ENCODE measurements around the gene SYTL5.

The SYTL5 gene

GRCh38 chrX:38089173-38089982, 83.0 kb downstream of the SYTL5 start:
- DNase-seq (ENCODE audit: low read depth), result no peak

DNA sequence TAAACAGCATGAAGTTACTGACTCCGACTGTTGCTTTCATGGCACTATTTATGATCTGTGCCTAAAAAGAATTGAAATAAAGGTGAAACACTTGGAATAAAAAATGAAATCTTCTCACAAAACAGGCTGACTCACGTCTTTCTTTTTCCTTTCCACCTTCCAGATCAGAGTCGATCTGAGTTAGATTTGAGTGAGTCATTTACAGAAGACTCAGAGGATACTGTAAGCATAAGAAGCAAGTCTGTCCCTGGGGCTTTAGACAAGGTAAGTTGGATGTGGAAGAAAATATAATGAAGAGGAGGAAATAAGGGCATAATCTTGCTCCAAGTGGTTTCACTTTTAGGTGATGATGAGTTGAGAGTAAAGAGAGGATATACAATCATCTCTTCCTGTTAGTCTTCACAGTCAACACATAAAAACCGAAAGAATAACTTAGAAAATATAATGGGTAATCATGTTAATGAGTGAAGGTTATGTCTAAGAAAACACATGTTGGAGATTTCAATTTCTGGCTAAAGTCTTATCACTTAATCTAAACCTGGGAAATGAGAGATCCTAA, 89.7 kb downstream of the SYTL5 start:
- no peak for DNase-seq (ENCODE audit: low read depth)

GRCh38 chrX:38099688-38100087, 93.3 kb downstream of the SYTL5 start:
- no peak for DNase-seq (ENCODE audit: low read depth)

- no peak for DNase-seq (ENCODE audit: low read depth)
These were observed 95.9 kb downstream of the SYTL5 start for GRCh38 chrX:38102240-38102639.

- no peak for DNase-seq (ENCODE audit: low read depth)
These were observed 96.5 kb downstream of the SYTL5 start for GRCh38 chrX:38102875-38103274.

DNA sequence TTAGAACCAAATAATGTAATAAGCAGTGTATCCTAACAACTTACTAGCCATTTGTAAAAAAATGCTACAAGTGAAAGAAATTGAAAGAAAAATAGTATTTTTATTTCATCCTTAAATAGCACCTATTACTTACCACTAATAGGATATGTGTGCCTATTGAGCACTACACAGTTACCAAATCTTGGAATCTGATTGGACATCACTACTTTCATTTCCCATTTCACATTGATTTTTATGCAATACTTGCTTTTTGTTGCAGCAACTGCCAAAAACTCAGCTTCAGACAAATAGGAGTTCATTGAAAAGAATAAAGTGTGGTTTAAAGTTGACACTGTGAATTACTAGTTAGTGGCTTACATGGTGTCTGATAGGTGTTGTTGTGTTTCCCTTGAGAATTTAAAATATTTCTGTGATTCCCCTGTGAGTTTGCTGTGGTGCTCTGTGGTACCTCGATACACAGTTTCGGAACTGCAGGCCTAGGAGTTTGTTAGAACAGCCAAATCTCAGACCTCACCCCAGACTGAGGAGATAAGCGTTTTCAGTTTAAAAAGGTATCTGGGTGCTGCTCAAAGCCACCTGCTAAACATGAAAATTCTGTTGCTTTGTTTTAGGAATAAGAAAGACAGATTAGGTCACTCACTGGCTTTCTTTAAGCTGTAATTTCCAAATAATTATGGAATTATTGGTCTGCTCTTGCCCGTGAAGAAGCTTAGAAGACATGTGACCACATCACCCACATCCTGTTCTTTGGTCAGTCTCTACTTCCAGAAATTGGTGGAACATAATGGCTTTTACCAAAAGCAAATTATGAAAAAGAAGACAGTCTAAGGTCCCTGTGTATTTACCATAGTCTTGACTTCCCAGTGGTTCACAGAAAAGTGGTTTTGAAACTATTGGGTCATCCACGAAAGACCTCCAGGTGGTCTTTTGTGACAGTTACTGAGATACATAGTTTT, 97.8 kb downstream of the SYTL5 start:
- no peak for DNase-seq (ENCODE audit: low read depth)

- DNase-seq (ENCODE audit: low read depth), result no peak
These were observed 98.9 kb downstream of the SYTL5 start for GRCh38 chrX:38105216-38105725.

DNA sequence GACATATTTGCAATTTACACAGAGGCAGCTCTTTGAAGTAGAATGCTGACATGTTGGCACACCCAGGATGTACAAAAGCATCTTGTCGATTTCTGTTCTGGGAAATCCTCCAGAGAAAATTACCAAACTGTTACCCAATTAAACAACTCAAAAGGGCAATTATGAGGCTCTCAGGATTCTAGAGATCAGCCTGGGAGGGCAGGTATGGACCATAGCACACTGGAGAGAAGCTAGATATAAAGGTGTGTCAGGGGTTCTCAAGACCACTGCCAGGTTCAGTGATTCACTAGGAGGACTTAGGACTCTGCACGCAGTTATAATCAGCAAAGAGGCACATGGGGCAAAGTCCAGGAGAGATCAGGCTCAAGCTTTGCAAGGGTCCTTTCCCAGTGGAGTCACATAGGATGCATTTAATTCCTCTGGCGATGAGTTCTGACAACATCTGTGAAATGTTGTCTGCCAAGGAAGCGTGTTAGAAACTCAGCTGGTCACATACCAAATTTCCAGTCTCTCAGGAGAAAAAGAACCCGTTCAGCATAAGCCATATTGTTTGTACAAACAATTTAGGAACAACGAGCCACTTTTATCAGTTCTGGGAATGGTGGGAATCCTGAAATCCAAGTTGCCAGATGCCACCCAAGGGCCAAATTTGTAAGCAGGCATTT, 100.8 kb downstream of the SYTL5 start:
- no peak for DNase-seq (ENCODE audit: low read depth)

- no peak for DNase-seq (ENCODE audit: low read depth)
These were observed 102.0 kb downstream of the SYTL5 start for GRCh38 chrX:38108364-38108763.

DNA sequence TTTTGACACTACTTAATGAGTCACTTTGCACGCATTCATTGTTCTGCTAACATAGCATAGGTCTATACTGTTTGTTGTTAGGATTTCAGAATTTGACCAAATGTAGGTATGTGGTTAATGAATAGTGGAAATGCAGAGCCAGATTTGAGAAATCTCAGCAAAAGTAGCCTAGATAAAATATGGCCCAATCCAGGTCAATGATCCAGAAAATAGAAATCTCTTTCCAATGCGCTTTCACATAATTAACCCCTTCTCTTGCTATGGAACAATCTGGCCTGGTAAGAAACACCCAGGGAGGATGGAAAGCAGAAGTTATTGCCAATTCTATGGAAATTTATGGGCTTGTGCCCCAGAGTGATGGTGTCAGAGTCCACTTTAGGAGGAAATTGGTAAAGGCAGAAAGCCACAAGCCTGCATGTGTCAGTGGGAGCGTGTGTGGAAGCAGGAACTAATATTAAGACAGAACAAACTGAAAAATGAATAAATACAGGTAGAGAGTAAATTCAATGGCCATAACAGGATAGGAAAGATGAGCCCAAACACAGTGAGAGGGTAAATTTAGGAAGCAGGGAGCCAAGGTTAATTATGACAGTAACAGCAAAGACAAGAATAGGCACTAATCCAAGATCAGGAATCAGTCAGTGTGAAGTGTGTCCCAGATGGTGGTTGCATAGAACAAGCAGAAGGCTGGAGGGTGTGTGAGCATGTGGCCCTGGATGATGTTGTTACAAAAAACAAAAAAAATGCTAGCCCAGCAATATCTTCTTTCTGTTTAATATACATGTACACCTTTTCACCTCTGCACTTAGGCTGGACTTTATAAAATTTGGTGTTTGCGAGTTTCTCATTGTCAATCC, 102.9 kb downstream of the SYTL5 start:
- DNase-seq (ENCODE audit: low read depth), result no peak

DNA sequence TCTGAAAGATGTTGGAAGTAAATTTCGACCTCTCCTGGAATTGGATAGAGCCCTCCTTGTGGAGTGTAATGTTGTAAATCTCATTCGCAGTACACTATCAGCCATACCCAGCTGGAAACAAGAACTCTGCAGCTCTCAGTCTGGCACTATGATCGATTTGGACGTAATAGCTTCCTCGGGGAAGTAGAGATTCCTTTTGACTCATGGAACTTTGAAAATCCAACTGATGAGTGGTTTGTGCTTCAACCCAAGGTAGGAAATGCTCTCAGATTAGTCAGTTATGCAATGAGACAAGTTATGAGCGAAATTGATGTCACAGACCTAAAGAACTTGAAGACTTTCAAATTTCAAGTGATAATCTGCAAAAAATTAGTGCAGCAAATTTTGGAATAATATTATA, 103.9 kb downstream of the SYTL5 start:
- no peak for DNase-seq (ENCODE audit: low read depth)

- DNase-seq (ENCODE audit: low read depth), result no peak
These were observed 104.8 kb downstream of the SYTL5 start for GRCh38 chrX:38111196-38111595.

GRCh38 chrX:38112566-38112965, 106.2 kb downstream of the SYTL5 start:
- no peak for DNase-seq (ENCODE audit: low read depth)

DNA sequence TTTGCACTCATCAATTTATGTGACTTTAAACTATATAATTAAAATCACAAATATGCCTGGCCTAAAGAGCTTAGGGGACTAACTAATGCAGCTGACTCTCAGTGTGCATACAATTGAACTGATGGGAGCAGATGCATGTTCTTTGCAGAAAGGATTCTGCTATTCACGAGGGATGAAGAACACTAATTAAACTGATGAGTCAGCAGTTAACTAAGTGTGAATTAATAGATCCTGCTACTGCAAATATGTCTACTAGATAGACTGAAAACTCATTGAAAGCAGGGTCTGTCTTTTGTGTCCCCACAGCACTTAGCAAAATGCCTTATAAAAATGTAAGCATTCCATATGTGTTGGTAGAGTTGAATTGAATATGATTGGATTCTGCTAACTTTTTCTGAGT, 110.4 kb downstream of the SYTL5 start:
- DNase-seq (ENCODE audit: low read depth), result no peak

DNA sequence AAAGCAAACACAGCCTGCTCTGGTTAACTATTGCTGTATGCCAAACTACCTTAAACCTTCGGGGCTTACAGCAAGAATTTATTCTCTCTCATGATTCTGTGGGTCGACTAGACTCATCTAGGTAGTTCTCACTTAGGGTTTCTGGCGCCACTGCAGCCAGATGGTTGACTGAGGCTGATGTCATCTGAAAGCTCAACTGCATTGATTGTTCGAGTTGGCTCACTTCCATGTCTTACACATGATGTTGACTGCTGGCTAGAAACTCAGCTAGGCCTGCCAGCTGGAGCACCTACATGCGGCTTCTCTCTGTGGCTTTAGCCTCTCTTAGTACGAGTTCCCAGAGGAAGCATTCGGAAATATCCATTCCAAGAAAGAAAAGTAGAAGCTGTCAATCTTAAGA, 111.1 kb downstream of the SYTL5 start:
- DNase-seq (ENCODE audit: low read depth), result no peak

DNA sequence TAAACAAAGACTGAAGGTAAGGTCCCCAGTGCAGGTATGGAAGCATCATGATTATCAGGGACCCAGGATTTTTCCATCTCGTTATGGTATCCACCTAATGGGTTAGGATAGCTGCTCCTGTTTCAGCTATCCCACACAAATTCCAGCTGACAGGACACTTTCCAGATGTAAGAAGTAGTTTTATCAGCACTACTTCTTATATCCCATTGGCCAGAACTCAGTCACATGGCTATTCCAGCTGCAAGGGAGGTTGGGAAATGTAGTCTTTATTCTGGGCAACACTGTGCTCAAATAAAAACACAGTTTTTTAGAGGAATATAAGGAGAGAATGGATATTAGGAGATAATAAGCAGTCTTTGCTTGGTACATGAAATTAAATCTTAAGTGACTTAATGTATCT, 117.6 kb downstream of the SYTL5 start:
- DNase-seq (ENCODE audit: low read depth), result no peak

GRCh38 chrX:38126179-38126578, 119.8 kb downstream of the SYTL5 start:
- no peak for DNase-seq (ENCODE audit: low read depth)

DNA sequence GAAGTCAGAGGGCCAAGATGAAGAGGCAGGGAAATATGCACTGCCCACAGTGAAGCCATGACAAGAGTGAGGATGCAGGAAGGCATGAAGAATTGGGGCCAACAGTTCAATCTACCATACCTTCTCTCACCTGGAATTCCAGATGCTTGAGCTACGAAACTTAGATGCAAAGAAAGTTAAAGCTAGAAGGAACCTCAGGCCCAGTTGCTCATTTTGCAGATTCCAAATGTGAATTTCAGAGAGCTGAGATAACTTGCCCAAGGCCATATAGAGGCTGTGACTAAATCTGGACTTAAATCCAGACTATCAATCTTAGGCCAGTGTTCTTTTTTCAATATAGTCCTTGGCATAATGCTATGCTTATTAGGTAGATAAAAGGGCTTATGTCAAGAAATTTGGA, 121.6 kb downstream of the SYTL5 start:
- DNase-seq (ENCODE audit: low read depth), result no peak

DNA sequence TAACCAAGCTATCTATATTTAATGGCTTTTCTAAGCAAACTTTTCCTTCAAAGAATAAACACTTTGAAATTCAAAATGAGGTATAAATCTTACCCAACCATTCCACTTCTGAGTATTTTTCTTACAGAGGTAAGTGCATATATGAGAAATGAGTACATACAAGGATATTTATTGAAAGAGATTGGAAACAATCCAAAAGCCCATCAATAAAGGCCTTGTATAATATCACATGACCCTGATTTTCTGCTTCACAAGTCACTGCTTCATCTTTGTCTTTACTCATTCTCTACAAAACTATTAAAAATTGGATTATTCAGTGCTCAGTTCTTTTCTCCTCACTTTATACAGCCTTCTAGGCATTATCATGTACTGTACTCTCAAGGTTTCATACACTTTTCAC, 123.0 kb downstream of the SYTL5 start:
- no peak for DNase-seq (ENCODE audit: low read depth)

DNA sequence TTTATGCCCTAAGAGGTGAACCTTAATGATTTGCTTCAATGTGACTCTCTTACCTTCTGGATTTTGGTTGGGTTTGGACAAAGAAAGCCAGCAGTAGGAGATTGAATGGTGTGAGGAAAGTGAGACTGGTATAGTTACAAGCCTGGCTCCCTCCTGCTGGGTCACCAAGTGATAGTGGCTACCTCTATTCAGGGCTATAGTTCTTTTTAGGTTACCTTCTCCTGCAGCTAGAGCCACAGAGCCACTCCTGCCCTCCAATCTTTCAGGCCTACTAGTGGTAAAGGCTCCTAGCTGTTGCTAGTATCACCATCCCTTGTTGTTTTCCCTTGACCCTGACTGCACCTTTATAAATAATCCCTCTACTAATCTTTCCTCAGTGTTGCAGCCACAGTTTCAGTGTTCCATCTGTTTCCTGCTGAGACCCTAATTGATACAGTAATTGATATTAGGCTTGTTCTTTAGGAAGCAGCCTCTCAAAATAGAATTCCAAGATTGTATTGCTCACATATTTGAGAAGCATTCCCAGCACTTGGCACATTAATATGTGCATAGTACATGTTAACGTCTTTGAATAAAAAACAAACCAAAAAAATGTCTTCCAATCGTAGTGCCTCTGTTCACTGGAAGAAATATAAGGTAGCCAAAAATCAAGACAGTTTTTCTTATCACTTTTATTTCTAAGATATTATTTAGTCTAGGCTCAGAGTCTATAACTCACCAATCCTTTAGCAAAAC, 132.0 kb downstream of the SYTL5 start:
- no peak for DNase-seq (ENCODE audit: low read depth)

Data from T-helper 22 cell (primary cell).